Measurements from ENCODE around the gene UPF2. TPM values are rescaled to one million over a fixed set of nuclear protein-coding genes. Genes with fewer than 3 reads are reported as not detected.

UPF2 gene
- 10.6 and 14.1 TPM in 2 replicates for total RNA-seq

GRCh38 chr10:12042797-12043651 is at the start of gene UPF2:
Gene UPF2, minus strand, starts transcription at chr10:12042809. Its CDS starts 7,386 bp downstream, at chr10:12035423.

GRCh38 chr10:12068449-12069269 is 26.1 kb upstream of the UPF2 start, which contains the start of gene DHTKD1:
Gene DHTKD1, plus strand, starts transcription at chr10:12068954. Its CDS starts 80 bp downstream, at chr10:12069034.

Other genes with a start within 250 kb of the UPF2 start
- 54.5 and 64.8 TPM in 2 replicates for gene PROSER2, start 219.5 kb downstream of the UPF2 start, total RNA-seq
- gene DHTKD1, start 26.1 kb upstream of the UPF2 start, total RNA-seq = 12.3 and 25.6 TPM in 2 replicates
- 1.1 and 5.4 TPM in 2 replicates for gene SEC61A2, start 86.9 kb upstream of the UPF2 start, total RNA-seq
- 70.8 and 94.3 TPM in 2 replicates for gene NUDT5, start 153.1 kb upstream of the UPF2 start, total RNA-seq
- gene CDC123, start 153.4 kb upstream of the UPF2 start, total RNA-seq = 118 and 120 TPM in 2 replicates